Astrocyte of the hippocampus (primary cell): ENCODE measurements around the gene SLC5A5.
A peak's percentile ranks its signal among the peaks of the same experiment; 100 is the strongest.

ENCODE experiments used
- DNase-seq: peaks from one replicate; pipeline ENCODE4 v3.0.0; 2011; ENCODE audit warnings: low read depth, low spot score

The SLC5A5 gene

DNA sequence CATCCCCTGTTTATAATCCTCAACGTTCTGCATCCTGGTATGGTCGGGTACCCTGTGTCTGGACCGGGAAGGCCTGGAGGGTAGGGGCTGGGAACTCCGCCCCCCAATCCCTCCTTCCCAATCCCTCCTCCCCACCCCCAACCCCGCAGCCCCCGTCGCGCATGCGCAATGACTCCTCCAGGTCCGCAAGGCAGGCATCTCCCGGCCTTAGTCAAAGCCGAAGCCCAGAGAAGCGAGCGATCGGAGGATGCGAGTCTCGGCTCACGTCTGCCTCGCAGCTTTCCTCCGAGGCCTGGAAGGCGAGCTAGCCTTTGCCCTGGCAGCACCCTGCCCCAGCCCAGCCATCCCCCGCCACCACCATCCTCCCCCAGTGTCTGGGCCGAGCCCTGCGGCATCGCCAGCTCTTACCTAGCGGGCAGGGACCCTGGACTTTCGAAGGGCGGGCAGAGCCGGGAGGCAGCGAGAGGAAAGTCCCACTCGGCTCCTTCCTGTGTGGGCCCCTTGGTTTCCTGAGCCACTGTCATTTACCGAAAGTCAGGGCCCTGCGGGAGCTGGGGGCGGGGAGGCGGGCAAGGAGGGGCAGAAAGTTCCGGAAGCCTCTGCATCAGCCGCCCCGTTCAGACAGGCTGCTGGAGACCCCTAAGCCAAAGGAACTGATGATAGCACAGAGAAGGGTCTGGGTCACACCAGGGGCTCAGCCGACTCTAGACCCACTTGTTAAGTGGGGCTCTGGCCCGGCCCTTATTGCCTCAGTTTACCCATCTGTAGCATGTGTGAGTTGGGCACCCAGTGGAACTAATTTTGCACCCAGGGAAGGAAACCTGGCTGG lies 24.0 kb upstream of the SLC5A5 start, which contains the start of gene JAK3:
Gene JAK3, minus strand, starts transcription at position 445 of the 829 bp plus-strand sequence. CDS start 3,565 bp downstream, outside the sequence.
- DNase-seq = peak; percentile 85

DNA sequence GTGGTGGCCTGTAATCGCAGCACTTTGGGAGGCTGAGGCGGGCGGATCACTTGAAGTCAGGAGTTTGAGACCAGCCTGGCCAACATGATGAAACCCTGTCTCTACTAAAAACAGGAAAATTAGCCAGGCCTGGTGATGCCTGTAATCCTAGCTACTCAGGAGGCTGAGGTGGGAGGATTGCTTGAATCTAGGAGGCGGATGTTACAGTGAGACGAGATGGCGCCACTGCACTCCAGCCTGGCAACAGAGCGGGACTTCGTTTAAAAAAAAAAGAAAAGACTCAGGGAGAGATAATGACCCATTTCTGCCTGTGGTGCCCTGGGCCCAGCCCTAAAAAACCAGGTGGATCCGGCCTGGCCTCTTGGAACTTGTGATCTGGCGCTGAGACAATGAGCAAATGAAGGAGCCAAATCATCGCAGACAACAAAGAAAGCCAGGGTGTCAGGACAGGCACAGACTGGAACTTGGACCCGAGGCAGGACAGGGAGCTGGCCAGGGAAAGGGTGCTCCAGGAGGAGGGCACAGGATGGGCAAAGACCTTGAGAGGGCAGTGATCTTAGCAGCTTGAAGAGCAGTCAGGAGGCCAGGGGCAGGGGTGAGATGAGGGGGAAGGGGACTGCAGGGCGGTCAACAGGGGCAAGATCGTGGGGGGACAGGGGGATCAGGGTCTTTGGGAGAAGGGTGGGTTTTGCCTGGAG lies 23.0 kb upstream of the SLC5A5 start:
- DNase-seq = no peak

DNA sequence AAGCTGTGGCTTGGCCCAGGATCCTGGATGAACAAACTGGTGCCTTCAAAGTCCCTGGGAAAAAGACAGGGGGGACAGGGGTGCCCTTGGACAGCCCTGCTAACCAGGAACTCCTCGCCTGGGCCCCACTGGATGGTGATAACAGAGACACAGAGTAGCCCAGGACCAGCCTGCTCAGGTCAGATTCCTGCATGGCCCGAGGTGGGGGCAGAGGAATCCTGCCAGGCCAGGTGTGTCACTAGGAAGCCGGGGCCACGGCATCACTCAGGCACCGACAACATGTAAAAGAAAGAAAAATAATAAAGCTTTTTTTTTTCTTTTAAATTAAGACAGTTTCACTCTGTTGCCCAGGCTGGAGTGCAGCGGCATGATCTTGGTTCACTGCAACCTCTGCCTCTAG lies 17.7 kb upstream of the SLC5A5 start:
- no peak for DNase-seq

DNA sequence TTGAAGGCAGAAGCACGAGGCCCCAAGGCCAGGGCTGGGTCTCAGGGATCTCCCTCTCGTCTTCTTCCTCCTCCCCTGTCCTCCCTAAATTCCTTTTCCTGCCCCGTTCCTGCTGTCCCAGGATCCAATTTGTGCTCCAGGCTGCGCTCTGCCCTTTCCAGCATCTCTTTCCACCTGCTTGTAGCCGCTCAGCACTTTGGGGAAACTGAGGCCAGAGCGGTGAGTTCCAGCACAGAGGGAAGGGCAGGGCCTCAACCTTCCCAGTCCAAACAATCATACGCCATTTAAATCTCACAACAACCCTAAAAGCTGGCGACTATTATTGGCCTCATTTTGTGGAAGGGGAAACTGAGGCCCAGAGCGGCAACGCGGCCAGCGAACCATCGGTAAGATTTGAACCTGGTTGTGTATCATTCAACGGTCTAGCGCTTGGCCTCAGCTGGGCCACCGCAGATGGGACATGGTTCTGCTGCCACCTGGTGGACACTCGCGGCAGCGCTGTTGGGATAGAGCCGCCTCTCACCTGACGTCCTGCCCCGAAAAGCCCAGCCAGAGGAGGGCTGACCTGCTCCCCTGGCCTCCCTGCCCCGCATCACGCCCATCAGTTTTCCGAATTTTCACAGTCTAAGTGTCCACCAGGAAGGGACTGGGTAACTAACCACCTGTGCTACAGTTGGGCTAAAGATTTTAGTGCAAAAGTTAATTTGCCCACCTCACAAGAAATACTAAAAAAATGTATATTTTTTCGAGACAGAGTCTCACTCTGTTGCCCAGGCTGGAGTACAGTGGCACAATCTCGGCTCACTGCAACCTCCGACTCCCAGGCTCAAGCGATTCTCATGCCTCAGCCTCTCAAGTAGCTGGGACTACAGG lies 16.2 kb upstream of the SLC5A5 start:
- DNase-seq = peak; percentile 89

DNA sequence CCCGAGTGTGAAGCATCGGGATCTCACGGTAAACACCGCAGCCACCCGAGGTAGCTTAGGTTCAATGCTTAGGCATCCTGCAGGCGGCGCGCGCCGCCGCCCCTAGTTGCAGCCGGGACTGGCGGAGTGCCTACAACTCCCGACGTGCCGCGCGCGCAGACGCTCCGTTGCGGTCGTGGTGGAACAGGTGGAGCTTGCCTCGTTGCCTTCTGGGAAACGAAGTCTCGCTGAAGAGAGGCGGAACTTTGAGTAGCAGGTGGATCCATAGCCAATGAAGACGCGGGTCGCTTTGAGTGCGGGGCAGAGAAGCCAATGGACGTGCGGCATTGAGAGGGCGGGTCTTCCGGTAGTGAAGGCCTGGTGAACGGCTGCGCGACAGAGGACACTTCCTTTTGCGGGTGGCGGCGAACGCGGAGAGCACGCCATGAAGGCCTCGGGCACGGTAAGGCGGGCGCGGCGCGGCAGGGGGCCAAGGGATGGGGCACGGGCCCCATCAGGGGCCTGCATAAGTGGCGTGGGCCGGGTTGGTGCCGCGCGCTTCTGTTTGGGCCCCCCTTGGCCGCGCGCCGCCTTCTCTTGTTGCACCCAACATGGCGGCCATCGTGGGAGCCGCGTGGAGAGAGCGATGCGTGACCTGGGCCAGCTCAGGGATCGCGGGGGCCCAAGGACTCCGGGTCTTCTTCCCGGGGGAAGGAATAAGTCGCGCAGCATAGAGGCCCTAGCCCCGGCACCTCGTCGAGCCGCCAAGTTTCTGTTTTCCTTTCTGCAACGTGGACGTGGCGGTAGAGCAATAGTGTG lies 12.0 kb upstream of the SLC5A5 start, which contains the start of gene RPL18A:
Gene RPL18A, plus strand, starts transcription at position 378 of the 798 bp plus-strand sequence. Its CDS starts 47 bp downstream, at position 425.
- peak; percentile 100 for DNase-seq

DNA sequence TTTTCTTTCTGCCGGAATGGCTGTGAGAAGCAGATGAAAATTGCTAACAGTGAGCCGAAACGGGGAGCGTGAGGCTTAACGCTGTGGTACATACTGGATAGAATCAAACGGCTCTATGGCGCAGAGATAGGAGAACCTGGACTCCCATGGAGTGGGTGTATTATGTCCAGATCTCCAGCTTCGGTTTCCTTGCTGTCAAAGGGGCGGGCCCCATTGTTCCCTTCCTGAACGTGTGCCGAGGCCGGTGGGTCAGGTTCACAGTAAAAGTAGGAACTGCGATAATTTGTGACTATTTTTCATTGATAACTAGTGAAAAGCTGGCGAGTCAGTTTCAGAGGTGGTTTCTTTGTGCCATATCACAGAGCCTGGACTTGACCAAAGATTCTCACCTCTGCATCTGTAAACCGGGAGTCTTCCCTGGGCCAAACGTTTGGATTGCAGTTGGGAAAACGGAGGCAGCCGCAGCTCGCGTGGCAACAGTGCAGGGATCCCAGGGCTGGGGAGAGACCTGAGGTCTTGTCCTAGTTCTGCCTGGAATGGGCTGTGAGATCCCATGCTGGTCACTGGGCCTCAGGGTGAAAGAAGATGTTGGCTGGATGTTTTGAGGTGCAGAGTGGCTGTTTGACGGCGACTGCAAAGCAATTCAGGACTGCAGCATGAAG lies 11.3 kb upstream of the SLC5A5 start:
- peak; percentile 28 for DNase-seq

DNA sequence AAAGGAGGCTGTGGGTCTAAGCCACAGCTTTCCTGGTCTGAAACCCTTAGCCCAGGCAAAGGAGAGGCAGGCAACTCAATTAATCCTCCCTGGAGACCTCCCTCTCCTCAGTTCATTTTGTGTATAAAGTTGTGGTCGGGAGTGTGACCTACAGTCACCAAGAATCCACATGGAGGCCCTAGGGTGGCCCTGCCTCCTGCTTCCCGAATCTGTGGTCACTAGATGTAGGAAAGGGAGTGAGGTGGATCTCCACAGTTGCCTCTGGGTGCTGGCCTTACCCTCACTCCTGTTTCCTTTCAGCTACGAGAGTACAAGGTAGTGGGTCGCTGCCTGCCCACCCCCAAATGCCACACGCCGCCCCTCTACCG lies 10.8 kb upstream of the SLC5A5 start:
- no peak for DNase-seq

DNA sequence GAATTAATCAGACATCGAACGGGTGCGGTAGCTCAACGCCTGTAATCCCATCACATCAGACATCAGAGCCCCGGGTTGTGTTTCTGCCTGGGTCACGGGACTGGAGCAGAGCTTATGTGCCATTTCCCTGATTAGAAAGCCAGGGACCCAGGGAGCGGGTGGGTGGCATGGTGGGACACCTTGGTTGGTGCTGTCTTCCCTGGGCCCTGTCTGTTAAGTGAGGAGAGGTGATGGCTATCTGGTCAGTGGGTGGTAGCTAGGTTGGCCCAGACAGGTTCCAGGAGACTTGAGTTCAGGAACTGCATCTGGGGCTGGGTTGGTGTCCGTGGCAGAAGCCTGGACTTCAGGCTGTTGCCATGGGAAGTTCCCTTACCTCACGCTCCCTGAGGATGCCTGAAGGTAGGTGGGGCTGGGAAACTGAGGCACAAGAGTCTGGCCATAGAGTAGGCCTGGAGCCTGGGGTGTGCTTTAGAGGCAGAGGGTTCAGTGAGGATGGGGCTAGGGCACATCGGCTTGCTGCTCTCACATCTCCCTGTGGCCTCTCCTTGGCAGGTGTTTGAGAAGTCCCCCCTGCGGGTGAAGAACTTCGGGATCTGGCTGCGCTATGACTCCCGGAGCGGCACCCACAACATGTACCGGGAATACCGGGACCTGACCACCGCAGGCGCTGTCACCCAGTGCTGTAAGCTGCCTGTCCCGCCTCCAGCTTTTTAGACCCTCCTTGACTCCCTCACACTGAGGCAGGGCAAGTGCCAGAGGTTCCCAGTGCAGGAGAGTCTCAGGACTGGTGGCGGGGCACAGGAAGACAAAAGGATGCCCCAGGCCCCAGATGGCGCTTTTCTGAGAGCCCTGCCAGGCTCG lies 10.0 kb upstream of the SLC5A5 start:
- no peak for DNase-seq

DNA sequence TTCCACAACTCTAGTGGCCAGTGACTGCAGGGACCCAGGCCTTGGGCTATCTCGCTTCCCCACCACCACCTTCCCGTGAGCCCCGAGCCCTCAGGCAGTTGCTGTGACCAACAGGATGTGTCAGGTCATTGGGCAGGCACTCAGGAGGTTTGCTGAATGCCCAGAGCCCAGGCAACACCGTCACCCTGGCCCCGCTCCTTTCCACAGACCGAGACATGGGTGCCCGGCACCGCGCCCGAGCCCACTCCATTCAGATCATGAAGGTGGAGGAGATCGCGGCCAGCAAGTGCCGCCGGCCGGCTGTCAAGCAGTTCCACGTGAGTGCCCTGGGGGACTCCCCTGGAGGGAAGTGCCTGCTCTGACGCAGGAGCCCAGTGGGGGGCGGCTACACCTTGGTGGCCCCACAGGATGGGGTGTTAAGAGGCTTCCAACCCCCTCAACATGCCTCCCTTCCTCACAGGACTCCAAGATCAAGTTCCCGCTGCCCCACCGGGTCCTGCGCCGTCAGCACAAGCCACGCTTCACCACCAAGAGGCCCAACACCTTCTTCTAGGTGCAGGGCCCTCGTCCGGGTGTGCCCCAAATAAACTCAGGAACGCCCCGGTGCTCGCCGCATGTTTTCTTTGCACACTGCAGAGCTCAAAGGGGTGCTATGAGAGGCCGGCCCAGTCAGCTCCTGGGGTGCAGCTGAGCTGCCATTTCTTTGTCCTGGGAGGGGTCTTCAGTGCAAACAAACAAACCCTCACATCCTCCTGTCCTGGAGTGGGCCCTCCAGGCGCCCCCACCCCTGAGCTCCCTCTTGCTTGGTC lies 8.8 kb upstream of the SLC5A5 start:
- DNase-seq = no peak

DNA sequence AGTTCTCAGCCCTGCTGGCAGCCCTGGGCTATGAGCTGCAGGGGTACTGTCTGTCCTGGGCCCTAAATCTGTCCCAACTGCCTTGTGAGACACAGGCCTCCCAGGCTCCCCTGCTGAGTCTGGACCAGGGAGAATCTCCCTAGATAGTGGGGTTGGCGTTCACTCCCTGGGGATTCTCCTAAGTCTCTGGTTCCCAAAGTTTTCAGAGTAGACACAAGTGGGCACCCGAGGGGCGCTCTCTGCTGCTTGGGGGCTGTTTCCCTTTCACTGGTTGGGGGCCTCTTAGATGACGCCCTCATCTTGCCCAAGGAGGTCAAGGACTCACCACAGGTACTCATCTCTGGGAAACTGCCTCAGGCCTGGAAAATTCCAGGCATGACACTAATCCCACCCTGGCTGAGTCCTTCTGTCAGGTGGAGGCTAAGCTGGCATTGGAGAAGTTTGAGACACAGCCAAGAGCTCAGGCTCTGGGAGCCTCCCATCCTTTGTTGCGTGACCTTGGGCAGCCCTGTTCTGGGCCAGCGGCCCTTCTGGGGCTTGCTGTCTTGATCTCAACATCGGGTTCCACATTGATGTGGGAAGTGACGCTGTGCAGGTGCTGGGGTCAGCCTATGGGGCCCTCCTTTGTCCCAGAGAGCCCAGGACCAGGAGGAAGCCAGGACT lies 8.1 kb upstream of the SLC5A5 start:
- DNase-seq = no peak

DNA sequence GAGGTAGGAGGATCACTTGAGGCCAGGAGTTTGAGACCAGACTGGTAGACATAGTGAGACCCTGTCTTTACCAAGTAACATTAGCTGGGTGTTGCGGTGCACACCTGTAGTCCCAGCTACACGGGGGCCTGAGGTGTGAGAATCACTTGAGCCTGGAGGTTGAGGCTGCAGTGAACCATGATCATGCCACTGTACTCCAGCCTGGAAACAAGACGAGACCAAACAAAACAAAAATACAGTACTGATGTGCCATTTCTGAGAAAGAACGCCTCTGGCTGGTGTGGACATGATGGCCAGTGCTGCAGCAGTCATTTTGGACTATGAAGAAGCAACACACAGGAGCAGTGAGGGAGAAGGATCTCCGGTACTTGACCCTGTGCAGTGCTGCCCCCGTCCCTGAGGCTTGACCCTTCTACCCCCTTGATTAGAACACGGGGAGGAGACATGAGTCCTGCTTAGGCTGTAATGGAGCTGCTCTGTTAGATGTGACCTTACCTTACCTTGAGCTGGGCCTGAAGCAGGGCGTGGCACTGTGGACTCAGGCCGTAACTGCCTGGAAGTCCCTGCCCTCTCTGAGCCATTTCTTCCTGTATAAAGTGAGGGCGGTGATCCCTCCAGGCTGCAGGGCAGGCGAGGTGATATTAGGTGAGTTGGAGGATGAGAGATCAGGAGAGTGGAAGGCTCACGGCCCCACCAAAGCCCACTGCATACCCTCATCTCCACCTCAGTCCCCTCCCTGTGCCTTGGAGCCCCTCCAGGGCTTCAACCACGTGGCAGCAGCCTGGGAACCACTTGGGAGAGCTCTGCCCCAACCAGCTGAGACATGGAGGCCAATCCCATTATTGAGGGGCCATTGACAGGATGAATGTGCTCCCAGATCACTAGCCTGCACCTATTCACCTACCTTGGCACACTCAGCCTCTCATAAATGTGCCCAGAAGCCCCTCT lies 6.1 kb upstream of the SLC5A5 start:
- no peak for DNase-seq

DNA sequence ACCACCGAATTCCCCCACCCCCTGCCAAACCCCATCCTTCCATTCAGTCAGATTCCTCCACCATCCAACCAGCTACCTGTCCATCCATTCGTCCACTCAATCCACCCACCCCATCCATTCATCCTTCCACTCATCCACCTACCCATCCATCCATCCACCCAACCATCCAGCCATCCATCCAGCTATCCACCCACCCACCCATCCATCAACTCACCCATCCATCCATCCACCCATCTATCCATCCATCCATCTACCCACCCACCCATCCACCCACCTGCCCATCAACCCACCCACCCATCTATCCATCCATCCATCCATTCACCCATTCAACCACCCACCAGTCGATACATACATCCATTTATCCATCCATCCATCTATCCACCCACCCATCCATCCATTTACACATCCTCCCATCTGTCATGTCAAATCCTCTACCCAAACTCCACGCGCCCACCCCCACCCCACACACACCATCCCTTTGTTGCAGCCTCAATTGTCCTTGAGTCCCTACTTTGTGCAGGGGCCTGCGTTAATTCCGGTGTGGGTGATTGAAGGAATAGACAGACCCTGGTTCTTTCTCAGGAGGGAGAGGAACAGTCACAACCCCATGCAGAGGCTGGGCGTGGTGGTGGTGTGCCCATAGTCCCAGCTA lies 5.3 kb upstream of the SLC5A5 start:
- no peak for DNase-seq

DNA sequence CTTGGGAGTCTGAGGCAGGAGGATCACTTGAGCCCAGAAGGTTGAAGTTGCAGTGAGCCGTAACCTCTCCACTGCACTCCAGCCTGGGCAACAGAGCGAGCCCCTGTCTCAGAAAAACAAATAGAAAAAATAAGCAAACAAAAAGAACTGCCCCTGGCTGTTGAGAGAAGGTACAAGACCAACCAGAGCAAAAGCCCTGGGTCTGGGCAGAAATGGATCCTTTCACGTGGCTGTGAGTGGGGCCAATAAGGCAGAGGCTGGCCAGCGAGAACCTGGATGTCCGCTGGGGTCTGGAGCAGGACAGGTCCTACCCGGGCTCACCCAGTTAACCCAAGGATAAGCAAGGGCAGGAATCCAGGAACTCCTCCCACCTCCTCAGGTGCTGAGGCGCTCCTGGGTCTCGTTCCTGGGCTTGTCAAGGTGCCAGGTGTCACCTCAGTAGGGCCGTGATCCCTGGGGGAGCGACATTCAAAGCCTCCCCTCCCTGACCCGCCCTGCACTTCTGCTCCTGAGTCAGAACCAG lies 4.7 kb upstream of the SLC5A5 start:
- no peak for DNase-seq

DNA sequence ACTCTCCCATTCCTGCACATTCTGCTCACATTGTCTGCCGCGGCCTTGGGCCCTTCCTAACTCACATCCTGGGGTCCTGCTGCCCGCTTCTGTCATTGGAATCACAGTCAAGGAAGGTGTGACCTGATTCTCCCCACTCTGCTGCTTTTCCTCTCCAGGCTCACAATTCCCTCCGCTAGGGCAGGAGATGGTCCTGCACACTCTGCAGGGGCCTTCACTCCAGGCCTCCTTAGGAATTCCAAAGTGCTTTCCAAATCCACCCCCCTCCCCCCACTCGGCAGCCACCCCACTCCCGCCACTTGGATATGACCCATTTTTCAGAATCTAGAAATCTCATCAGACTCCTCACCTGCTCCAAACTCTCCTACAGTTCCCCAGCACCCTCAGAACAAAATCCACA lies 3.1 kb upstream of the SLC5A5 start:
- no peak for DNase-seq

DNA sequence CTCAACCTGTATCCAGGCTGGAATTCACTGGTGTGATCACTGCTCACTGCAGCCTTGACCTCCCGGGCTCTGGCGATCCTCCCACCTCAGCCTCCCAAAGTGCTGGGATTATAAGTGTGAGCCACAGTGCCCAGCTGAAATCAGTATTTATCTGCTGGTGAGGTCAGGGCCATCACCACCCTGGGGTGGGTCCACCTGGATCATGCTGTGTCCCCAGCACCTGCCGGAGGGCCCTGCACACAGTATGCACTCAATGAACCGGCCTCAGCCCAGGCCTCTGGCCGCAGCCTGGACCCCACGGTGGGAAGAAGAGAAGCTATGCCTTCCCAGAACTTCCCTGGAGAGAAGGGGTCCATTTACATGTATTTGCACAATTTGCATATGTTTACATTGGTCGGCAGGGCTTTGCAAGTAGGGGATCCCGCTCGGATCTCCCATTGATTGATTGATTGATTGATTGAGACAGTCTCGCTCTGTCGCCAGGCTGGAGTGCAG lies 2.6 kb upstream of the SLC5A5 start:
- no peak for DNase-seq
